Cerebellar cortex (tissue), 1 donor: ENCODE results near the gene DGKQ.

Experiments
- DNase-seq: peaks from one replicate; pipeline ENCODE4 v3.0.0-alpha.2; 2015; ENCODE audit warnings: low spot score

The DGKQ gene

DNA sequence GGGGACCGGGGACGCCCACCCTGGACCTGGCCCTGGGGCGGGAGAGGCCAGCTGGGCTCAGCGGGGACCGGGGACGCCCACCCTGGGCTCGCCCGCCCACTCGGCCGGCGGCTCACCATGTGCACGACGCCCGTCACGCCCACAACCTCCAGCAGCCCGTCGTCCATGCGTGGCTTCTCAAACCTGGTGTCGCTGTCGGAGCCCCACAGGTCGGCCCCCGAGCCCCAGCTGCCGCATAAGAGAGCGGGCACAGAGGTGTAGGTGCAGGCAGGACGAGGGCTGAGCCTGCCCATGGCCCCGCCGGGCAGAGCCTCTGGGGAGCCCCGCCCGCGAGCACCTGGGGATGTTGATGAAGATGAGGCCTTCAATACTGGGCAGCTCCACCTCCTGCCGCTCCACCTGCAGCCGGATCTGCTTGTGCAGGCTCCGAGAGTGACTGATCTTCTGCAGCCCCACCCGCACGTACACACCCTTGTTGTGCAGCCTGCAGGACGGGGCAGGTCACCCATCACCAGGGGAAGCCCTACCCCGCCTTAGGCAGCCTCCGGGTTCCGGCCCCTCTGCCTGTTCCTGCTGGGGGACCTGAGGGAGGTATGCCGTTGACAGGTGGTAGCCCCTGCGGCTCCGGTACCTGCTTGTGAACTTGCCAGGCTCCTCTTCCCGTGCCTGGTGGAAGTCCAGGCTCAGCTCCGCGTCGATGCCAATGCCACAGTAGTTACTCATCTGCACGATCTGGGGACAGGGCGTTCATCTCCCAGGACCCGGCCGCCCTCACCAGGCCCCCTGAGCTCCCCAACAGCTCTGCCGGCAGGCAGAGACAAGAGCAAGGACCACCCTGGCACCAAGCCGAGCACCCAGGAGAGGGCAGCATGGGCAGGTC, 11.8 kb downstream of the DGKQ start:
- peak; percentile 74 for DNase-seq

DNA sequence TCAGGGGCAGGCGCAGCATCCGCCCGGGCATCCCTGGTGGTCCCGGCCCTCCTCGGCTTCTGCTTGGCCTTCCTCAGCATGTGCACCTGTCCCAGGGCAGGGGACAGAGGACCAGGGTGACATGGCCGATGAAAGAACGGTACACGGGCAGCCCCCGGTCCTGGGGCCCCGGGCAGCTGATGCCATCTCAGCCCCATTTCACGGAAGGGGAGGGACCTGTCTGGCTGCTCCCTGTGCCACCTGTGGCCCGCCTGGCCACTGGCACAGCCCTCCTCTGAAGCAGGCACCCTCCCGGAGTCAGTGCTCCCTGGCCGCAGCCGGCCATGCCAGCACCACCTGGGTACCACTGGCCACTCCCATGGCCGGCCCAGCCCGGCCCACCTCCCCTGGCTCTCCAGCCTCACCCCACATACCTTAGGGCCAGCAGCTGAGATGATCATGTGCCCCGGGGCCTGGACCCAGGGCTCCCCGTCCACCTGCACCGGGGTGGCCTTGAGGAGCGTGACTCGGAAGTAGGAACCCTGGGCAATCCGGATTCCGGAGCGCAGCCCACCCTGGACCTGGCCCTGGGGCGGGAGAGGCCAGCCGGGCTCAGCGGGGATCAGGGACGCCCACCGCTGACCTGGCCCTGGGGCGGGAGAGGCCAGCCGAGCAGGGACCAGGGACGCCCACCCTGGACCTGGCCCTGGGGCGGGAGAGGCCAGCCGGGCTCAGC, 12.6 kb downstream of the DGKQ start:
- DNase-seq, result no peak

DNA sequence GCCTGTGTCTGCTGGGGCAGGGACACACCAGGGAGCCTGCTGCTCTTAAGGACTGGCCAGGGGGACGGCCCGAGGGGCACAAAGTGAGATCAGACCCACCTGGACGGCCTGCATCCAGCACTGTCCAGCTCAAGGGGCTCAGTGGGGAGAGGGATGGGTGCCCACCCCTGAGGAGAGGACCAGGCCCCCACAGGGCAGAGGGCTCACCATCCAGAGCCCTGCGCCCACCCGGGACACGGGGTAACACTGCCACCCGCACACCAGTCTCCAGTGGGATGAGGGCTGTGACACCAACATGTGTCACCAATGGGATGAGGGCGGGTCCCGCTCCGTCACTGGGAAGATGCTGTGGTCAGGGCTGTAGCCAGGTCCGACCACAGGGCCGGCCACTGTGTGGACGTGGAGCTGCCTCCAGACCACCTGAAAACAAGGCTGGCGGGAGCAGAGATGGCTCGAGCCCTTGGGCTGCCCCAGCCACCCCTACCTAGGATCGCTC, 13.2 kb downstream of the DGKQ start:
- DNase-seq, result no peak

DNA sequence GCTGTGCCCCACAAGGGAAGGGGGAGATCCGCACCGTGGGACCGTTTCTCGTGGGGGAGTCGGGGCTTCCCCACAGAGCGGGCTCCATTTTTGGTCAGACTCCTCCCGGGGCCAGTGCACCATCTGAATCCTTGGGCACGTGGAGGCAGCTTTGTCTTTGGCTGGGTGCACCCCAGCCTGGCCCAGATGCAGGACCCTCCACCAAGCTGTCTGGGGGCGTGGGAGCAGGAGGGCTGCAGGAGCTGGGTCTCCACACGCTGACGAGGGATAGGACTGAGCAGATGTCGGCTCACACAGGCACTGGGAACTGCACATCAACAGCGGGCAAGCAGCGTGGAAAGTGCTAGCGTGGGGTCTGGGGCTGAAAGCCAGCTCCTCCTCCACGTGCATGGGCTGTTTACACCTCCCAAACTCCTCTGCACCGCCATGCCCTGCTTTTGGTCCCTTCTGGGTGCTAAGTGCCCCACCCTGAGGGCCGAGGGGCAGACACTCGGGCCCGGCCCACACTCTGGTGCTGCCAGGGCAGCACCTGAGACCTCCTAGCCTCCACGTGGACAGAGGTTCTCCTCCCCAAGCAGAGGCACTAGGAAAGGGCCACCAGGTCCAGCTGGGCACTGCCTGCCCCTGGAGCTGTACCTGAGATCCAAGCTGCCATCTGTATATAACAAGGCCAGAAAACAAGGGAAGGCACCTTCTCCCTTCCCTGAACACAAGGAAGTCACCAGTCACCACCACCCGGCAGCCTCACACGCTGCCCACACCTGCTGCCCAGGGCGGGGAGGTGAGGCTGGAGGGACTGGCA, 13.8 kb downstream of the DGKQ start:
- no peak for DNase-seq

DNA sequence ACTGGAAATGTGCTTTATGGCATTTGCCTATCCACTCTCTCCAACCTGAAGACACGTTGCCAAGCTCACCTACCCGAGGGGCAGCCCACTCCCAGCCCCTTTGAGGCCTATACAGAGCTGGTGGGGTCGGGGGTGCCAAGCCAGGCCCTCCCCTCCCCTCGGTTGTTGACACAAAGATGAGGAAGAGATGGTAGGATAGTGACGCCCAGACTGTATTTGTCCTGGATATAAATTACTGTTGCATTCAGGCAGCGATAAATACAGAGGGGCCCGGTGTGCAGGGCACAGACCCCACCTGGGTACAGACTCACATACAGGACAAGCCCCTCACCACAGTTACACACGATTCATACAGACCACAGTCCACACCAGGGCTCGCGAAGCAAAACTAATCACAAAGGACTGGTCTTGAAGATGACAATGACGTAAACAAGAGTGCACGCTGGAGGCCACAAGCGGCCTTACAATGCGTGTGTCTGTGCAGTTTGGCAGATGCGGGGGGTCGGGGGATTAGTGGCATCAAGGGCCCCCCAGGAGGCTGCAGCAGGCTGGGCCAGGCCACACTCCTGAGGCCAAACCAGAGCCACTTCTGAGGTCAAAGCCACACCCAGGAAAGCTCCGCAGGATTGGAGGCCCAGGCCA, 14.6 kb downstream of the DGKQ start:
- DNase-seq, result no peak

DNA sequence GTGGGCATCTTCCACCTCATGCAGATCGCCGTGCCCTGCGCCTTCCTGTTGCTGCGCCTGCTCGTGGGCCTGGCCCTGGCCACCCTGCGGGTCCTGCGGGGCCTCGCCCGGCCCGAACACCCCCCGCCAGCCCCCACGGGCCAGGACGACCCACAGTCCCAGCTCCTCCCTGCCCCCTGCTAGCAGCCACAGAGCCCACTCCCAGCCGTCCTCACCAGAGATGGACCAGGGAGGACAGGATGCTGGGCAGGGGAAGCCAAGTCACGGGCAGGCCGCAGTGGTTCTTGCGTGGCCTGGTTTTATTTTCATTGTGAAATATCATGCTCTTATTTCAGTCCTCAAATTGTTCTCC, 15.1 kb downstream of the DGKQ start:
- DNase-seq, result no peak

DNA sequence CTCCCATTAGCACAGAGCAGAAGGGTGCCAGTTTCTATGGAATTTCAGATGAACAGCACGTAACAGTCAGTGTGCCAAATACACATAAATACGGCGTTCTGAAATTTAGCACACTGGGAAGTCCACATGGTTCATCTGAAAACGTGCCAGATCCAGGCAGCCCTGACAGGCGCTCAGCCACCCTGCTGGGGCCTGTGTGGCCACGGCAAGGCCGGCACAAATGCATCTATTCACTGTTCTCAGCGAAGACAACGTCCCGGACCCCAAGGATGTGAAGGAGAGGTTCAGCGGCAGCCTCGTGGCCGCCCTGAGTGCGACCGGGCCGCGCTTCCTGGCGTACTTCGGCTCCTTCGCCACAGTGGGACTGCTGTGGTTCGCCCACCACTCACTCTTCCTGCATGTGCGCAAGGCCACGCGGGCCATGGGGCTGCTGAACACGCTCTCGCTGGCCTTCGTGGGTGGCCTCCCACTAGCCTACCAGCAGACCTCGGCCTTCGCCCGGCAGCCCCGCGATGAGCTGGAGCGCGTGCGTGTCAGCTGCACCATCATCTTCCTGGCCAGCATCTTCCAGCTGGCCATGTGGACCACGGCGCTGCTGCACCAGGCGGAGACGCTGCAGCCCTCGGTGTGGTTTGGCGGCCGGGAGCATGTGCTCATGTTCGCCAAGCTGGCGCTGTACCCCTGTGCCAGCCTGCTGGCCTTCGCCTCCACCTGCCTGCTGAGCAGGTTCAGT, 15.6 kb downstream of the DGKQ start:
- DNase-seq, result peak; percentile 84

DNA sequence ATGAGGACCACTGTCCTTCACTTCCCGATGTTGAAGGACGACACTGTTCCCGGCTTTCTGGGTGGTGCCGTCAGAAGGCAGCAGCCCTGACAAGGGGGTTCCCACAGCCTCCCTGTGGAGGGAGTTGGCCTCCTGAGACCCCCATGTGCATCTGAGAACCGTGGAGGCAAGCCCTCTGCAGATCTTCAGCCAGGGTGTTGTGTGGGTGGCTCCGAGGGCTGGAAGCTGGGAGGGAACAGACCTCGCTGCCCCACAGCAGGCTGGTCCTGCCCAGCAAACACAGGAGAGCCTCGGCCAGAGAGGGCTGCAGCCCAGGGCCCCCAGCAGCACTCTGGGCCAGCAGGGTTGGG, 16.2 kb downstream of the DGKQ start:
- DNase-seq, result no peak

DNA sequence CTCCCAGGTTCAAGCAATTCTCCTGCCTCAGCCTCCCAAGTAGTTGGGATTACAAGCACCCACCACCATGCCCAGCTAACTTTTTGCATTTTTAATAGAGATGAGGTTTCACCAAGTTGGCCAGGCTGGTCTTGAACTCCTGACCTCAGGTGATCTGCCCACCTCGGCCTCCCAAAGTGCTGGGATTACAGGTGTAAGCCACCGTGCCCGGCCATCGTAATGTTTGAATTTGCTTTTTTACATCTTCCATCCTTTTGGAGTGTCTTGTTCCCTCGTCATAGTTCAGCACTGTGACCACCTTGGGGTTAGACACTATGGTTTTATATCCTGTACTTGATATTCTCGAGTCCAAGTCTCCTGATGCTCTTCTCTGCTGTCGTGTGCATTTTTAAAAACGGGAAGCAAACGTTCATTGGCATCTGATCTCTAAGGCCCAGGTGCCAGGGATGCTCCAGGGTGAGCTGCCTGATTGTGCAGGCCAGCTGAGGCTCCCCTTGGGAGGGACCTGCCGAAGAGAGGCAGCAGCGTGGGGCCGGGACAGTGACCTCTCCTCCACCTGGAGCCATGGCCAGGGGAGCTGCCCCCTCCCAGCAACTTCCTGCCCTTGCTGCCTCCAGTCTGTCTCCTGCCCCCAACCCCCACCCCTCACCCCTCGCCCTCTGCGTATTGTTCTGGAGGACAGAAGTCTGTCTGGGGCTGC, 16.7 kb downstream of the DGKQ start:
- DNase-seq, result no peak

DNA sequence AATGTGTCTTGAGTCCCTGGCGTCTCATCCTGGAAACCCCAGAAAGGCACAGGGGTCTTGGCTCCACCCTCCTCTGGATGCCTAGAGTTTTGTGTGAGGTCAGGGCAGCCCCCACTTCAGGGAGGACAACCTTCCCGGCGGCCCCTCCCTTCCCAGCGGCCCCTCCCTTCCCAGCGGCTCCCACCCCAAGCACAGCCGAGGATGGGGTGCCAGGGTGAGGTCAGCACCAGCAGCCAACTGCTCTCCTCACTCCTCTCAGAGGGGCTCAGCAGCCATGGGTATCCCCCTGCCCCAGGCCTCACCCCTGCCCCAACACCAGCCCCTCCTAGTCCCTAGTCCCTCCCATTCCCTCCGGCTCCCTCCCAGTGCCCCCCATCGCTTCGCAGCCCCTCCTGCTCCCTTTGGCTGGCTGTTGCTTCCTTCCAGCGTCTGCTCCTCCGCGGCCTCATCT, 17.4 kb downstream of the DGKQ start:
- no peak for DNase-seq

DNA sequence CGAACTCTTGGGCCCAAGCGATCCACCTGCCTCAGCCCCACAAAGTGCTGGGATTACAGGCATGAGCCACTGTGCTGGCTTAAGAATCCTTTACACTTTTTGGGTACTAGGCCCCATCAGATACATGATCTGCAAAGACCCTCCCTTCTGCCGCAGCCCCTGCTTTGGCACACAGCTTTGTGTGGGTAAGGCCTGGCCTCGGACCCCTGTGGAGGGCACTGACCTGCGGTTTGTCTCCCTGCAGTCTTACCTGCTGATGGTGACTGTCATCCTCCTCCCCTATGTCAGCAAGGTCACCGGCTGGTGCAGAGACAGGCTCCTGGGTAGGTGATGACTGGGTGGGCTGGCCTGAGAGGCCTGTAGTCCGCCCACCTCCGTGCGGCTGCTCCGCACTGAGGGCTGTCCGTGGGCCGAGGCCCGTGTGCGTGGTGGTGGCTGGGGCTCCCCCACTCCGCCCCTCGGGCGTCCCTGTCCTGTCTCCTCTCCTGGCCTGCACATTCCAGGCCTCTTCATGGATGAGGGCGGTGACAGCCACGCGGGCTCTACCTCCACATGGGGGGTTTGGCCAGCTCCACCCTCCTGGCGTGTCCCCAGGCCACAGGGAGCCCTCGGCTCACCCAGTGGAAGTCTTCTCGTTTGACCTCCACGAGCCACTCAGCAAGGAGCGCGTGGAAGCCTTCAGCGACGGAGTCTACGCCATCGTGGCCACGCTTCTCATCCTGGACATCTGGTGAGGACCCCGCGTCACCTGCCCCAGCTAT, 18.0 kb downstream of the DGKQ start:
- DNase-seq, result no peak

DNA sequence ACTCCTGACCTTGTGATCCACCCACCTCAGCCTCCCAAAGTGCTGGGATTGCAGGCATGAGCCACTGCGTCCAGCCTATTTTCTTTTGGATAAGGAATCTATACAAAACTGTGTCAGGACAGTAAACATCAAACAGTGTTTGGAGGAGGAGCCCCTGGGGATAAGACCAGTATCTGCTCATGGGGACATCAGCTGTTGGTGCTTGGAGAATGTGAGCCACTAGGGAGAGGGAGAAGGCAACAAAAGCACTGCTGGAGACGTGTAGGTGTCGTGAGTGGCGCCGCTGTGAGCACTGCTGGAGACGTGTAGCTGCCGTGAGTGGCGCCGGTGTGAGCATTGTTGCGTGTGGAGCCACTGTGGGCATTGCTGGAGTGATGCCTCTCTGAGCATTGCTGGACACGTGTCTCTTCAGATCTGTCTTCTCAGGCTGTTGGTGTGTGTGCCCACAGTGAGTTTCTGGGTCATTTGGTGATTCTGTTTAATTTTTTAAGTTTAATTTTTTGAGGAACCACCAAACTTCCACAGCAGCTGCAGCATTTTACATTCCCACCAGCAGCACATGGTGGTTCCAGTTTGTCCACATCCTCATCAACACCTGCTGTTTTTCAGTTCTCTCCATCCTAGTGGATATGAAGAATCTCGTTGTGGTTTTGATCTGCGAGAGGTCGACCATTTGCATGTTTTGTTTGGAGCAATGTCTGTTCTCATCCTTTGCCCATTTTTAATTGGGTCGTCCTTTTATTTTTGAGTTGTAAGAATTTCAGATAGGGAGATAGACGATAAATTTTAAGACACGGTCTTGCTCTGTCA, 19.0 kb downstream of the DGKQ start:
- DNase-seq, result no peak

DNA sequence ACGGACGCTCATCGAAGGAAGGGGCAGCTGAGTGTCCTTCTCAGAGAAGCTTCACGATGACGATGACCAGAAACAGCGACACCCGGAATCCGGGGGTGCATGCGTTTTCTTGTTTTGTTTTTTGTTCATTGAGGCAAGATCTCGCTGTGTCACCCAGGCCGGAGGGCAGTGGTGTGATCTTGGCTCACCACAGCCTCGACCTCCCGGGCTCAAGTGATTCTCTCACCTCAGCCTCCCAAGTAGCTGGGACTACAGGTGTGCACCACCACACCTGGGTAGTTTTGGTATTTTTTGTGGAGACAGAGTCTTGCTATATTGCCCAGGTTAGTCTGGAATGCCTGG, 19.8 kb downstream of the DGKQ start:
- DNase-seq, result no peak

DNA sequence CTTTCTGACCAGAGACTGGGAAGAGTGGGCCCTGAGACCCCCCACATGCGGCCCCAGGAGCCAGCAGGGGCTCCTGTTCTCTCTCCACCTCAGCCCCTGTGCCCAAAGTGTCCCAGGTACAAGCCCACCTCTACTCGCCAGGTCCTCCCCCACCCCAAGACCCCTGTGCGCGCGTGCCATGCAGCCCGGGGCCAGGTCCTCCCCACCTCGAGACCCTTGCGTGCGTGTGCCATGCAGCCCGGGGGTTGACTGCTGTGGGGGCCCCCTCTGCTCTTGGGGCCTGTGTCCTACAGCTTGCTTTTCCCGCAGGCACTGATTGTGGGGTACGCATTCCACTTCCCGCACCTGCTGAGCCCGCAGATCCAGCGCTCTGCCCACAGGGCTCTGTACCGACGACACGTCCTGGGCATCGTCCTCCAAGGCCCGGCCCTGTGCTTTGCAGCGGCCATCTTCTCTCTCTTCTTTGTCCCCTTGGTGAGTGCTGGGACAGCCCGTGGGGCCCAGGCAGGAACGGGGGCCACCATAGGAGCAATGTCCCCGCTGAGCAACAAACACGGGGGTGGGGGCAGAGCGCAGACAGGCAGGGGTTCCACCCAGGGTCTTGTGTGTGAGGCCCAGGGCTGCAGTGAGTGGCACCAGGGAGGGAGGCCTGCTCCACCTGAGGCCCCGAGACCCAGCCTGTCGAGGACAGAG, 20.3 kb downstream of the DGKQ start:
- no peak for DNase-seq

DNA sequence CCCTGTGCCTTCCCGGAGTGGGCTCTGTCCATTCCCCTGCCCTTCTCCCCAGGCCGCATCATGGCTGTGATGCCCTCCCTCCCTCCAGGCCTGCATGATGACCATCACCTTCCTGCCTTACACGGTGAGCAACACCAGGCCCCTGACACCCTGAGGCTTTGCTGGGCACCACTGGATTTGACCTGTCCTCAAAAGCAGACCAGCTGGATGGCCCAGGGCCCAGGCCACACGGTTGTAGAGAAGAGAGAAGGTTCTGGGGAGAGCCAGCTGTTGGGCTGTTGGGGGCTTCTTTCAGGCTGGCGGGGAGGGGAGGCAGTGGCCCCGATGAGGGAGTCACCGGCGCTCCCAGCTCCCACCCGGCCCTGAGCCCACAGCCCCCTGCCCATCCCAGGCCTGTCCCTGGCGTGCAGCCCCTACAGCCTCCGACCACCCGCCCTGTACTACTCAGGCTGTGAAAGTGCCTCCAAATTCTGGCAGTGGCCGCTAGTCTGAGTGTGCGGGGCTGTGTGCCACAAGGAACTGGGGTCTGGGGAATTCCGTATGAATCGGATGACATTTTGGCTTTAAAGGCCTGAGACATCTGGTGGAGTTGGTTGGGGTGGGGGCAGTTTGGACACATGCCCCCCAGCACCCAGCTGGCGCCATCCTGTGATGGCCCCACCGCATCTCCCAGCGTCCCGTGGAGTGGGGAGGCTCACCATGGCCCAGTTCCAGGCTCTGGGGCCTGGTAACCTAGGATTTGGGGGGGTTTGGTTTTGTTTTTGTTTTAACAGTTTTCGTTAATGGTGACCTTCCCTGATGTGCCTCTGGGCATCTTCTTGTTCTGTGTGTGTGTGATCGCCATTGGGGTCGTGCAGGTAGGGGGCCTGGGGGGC, 21.5 kb downstream of the DGKQ start:
- no peak for DNase-seq

DNA sequence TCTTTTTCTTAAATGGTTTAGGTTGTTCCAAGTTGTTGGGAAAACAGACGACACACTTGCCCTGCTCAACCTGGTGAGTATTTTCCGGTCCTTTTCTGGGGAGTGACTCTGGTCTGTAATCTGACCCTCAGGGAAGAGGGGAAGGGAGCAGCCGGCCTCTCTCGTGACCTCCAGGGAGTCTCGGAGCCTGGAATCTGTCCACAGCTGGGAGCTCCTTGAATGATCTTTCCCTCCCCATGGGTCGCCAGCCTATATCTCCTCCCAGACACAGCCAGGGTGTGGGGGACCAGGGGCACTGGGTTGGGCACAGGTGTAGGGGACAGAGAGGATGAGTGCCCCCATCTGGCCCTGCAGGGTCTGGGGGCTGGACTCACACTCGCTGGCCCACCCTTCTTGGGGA, 22.2 kb downstream of the DGKQ start:
- no peak for DNase-seq

DNA sequence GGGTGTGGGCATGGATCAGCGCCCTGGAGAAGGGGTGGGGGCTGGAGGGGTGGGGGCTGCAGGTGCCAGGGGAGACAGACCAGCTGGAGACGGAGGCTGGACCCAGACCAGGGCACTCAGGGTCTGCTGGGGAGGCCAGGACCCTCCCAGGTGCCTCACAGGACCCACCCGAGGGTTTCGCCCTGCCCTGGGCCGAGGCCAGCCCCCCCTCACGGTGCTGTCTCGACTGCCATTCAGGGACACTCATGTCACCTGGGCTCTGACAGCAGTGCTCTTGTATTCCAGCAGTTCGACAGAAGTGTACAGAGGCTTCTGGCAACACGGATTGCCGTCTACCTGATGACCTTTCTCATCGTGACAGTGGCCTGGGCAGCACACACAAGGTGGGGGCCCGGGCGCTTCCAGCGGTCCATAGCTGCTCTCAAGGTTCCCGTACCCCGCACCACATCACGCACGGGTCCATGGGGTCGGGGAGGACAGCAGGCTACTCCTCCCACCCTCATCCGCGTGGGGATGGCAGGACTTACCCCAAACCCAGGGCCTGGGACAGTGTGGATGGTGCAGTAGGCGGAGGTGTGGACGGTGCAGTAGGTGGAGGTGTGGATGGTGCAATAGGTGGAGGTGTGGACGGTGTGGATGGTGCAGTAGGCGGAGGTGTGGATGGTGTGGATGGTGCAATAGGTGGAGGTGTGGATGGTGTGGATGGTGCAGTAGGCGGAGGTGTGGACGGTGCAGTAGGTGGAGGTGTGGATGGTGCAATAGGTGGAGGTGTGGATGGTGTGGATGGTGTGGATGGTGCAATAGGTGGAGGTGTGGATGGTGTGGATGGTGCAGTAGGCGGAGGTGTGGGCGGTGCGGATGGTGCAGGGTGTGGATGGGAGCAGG, 23.0 kb downstream of the DGKQ start:
- no peak for DNase-seq
